Liver (tissue), 3 donors: ENCODE measurements around the gene RNF25.

Experiments used
- ATF3 ChIP-seq: IDR thresholded peaks from 2 replicates; pipeline ENCODE4 v1.6.1; 2016; ENCODE audit warnings: antibody characterized with exemption
- CTCF ChIP-seq: fragments of 150-350 bp; IDR thresholded peaks from 2 replicates; pipeline ENCODE4 v1.5.1; 2017; ENCODE audit warnings: improper control_type of control experiment, low read depth, low read length; ENCODE audit not compliant: missing input control
- EGR1 ChIP-seq, 2 donors: IDR thresholded peaks; 2 replicates each; pipeline ENCODE4 v1.6.1; 2016 to 2018; ENCODE audit warnings: antibody characterized with exemption in 2 of 2, low read depth in 2 of 2
- JUND ChIP-seq, 2 donors: IDR thresholded peaks; 2 replicates each; pipeline ENCODE4 v1.6.1; 2016; ENCODE audit warnings: antibody characterized with exemption in 2 of 2
- MAX ChIP-seq: IDR thresholded peaks from 2 replicates; pipeline ENCODE4 v1.6.1; 2016; ENCODE audit warnings: antibody characterized with exemption
- RAD21 ChIP-seq, 2 donors: IDR thresholded peaks; 2 replicates each; pipeline ENCODE4 v1.6.1; 2016; ENCODE audit warnings: antibody characterized with exemption in 2 of 2, mild to moderate bottlenecking in 2 of 2
- REST ChIP-seq: IDR thresholded peaks from 2 replicates; pipeline ENCODE4 v1.6.1; 2016; ENCODE audit warnings: antibody characterized with exemption, mild to moderate bottlenecking
- TAF1 ChIP-seq: conservative IDR thresholded peaks from 2 replicates; pipeline ENCODE4 v1.6.1; 2016; ENCODE audit warnings: antibody characterized with exemption, mild to moderate bottlenecking
- YY1 ChIP-seq: IDR thresholded peaks from 2 replicates; pipeline ENCODE4 v1.6.1; 2016; ENCODE audit warnings: antibody characterized with exemption, mild to moderate bottlenecking
- donor health status: healthy.
- donor health status: healthy.

- TF ChIP-seq CTCF (no peak), ATF3 (no peak), MAX (no peak), RAD21 (IDR thresholded peaks at IDR 0.05) (no peak), TAF1 (no peak), REST (no peak), EGR1 (IDR thresholded peaks at IDR 0.05; ENCODE audit: low read depth in 2 of 2) (no peak), YY1 (no peak), JUND (IDR thresholded peaks at IDR 0.05) (no peak)
Measured at GRCh38 chr2:218663901-218664300, 7.9 kb downstream of the RNF25 start.
